B cell (primary cell): ENCODE measurements around the gene GNAL. TPM values are rescaled to one million over a fixed set of nuclear protein-coding genes. Genes with fewer than 3 reads are reported as not detected.

Experiments
- ATAC-seq: fragments of 200-7000 bp; cut with Tn5 transposase; one replicate; pipeline ENCODE4 v1.10.0; 2021; ENCODE audit warnings: low read depth, mild to moderate bottlenecking, moderate number of reproducible peaks, moderate library complexity
- CTCF ChIA-PET: fragments of 350-600 bp; sonication (Branson Sonifier 250); formaldehyde crosslinking; loops from one replicate; lab custom pipeline; 2021; ENCODE audit warnings: antibody characterized with exemption, inconsistent platforms; lab: Charles Lee
- POLR2A ChIA-PET: fragments of 350-600 bp; sonication (Branson Sonifier 250); formaldehyde crosslinking; loops from one replicate; lab custom pipeline; 2021; ENCODE audit warnings: antibody characterized with exemption; lab: Charles Lee
- DNase-seq: peaks from one replicate; pipeline ENCODE4 v3.0.0; 2013
- H2AFZ ChIP-seq: 2 replicates; pipeline ENCODE4 v1.6.1; 2012; ENCODE audit warnings: mild to moderate bottlenecking, low read depth, low read length; ENCODE audit not compliant: insufficient read depth, poor library complexity, severe bottlenecking
- H3K27ac ChIP-seq, 2 donors: 1 replicate in 1 of 2; 2 replicates in 1 of 2; pipeline ENCODE4 v1.5.1; 2012 to 2013; ENCODE audit warnings: low read length in 2 of 2, mild to moderate bottlenecking in 2 of 2, moderate library complexity in 1 of 2
- H3K27me3 ChIP-seq, 4 experiments: fragments of 200-600 bp in 1 of 4; sonication (generic) in 1 of 4; replicated peaks in 1 of 4; 1 replicate in 2 of 4; 2 replicates in 2 of 4; pipeline versions ENCODE4 v1.6.1 to v1.7.0; 2013 to 2016; ENCODE audit warnings: low read length in 3 of 4, mild to moderate bottlenecking in 2 of 4, mixed read lengths in 1 of 4, moderate library complexity in 1 of 4; ENCODE audit not compliant: insufficient read depth in 4 of 4, control insufficient read depth in 3 of 4; ENCODE audit errors: control extremely low read depth in 1 of 4
- H3K36me3 ChIP-seq, 2 experiments: replicated peaks in 1 of 2; 1 replicate in 1 of 2; 2 replicates in 1 of 2; pipeline versions ENCODE4 v1.6.1 to v1.7.1; 2013; ENCODE audit warnings: low read length in 1 of 2; ENCODE audit not compliant: insufficient read depth in 2 of 2, control insufficient read depth in 1 of 2; ENCODE audit errors: control extremely low read depth in 1 of 2, extremely low read depth in 1 of 2
- H3K4me1 ChIP-seq, 2 donors: fragments of 200-600 bp in 1 of 2; sonication (generic) in 1 of 2; 1 replicate in 1 of 2; 2 replicates in 1 of 2; pipeline versions ENCODE4 v1.5.1 to v1.6.1; 2013 to 2017; ENCODE audit warnings: low read length in 2 of 2; ENCODE audit not compliant: control insufficient read depth in 2 of 2, insufficient read depth in 2 of 2
- H3K4me2 ChIP-seq: replicated peaks from 2 replicates; pipeline ENCODE3; 2012; ENCODE audit warnings: mild to moderate bottlenecking, low read depth, low read length; ENCODE audit not compliant: poor library complexity, severe bottlenecking
- H3K4me3 ChIP-seq, 5 experiments: fragments of 200-600 bp in 1 of 5; sonication (generic) in 1 of 5; 1 replicate in 3 of 5; 2 replicates in 2 of 5; pipeline versions ENCODE4 v1.5.1 to v1.7.0; 2011 to 2016; ENCODE audit warnings: low read length in 4 of 5, mild to moderate bottlenecking in 4 of 5, low read depth in 2 of 5, control low read depth in 1 of 5, moderate library complexity in 1 of 5; ENCODE audit not compliant: insufficient read depth in 1 of 5; ENCODE audit errors: control extremely low read depth in 1 of 5, extremely low read depth in 1 of 5
- H3K79me2 ChIP-seq: fragments of 200-600 bp; sonication (generic); one replicate; pipeline ENCODE4 v1.6.0; 2016; ENCODE audit warnings: low read length; ENCODE audit not compliant: control insufficient read depth, insufficient read depth
- H3K9ac ChIP-seq: fragments of 200-600 bp; sonication (generic); 2 replicates; pipeline ENCODE4 v1.6.1; 2017; ENCODE audit warnings: mild to moderate bottlenecking, low read length, moderate library complexity
- H3K9me3 ChIP-seq, 3 donors: one replicate each; pipeline versions ENCODE4 v1.6.1 to v1.7.1; 2013; ENCODE audit warnings: low read length in 2 of 3; ENCODE audit not compliant: control insufficient read depth in 2 of 3, insufficient read depth in 1 of 3; ENCODE audit errors: control extremely low read depth in 1 of 3
- H4K20me1 ChIP-seq: 2 replicates; pipeline ENCODE4 v1.6.0; 2012; ENCODE audit warnings: mild to moderate bottlenecking, low read length; ENCODE audit not compliant: insufficient read depth, control insufficient read depth, poor library complexity, severe bottlenecking
- H3K27ac Mint-ChIP-seq: one replicate; pipeline ENCODE4 v1.8.0; 2021; ENCODE audit warnings: mixed read lengths
- H3K27me3 Mint-ChIP-seq: one replicate; pipeline ENCODE4 v1.8.0; 2021; ENCODE audit warnings: mixed read lengths
- H3K4me1 Mint-ChIP-seq: one replicate; pipeline ENCODE4 v1.8.0; 2021; ENCODE audit warnings: mixed read lengths
- H3K4me3 Mint-ChIP-seq: one replicate; pipeline ENCODE4 v1.8.0; 2021; ENCODE audit warnings: mixed read lengths
- H3K9me3 Mint-ChIP-seq: one replicate; pipeline ENCODE4 v1.8.0; 2022; ENCODE audit warnings: mixed read lengths; ENCODE audit not compliant: insufficient read depth
- EZH2 ChIP-seq: IDR thresholded peaks from 2 replicates; pipeline ENCODE4 v1.6.1; 2012; ENCODE audit warnings: borderline replicate concordance, low read depth, mild to moderate bottlenecking, moderate library complexity, low read length; ENCODE audit not compliant: insufficient read depth, poor library complexity, severe bottlenecking
- WGBS: methylation state at CpG from one replicate; pipeline ENCODE4 v1.1.5; 2013; ENCODE audit warnings: missing lambda C conversion rate; ENCODE audit not compliant: insufficient coverage; 5-methylcytosine and 5-hydroxymethylcytosine counted together
- intact Hi-C: fragments of 100-400 bp; cut with micrococcal nuclease; formaldehyde crosslinking; loops from one replicate; pipeline ENCODE4 v1.10.0; 2022
- polyA plus RNA-seq: library from polyadenylated mRNA; depleted of rRNA; stranded (reverse); fragments of >200 nt; gene quantifications from 2 replicates; pipeline ENCODE4 v1.2.3, GENCODE V29; 2012
- total RNA-seq, 2 donors: library from RNA; stranded (reverse); fragments of 120-200 nt in 1 of 2; gene quantifications; 1 replicate in 1 of 2; 2 replicates in 1 of 2; pipeline versions ENCODE4 v1.2.3 to v1.2.4, GENCODE V29; 2013 to 2022
- TF ChIP-seq, protein P1 (sequence below): fragments of 200-600 bp; IDR thresholded peaks from one replicate; pipeline ENCODE4 v1.8.0; 2022; ENCODE audit warnings: antibody characterized with exemption, mild to moderate bottlenecking

Gene GNAL
- total and polyA plus RNA-seq, 2 donors (not counting 1 experiment from before 2014, with no cell fraction given): 0.01 to 0.12 TPM

DNA sequence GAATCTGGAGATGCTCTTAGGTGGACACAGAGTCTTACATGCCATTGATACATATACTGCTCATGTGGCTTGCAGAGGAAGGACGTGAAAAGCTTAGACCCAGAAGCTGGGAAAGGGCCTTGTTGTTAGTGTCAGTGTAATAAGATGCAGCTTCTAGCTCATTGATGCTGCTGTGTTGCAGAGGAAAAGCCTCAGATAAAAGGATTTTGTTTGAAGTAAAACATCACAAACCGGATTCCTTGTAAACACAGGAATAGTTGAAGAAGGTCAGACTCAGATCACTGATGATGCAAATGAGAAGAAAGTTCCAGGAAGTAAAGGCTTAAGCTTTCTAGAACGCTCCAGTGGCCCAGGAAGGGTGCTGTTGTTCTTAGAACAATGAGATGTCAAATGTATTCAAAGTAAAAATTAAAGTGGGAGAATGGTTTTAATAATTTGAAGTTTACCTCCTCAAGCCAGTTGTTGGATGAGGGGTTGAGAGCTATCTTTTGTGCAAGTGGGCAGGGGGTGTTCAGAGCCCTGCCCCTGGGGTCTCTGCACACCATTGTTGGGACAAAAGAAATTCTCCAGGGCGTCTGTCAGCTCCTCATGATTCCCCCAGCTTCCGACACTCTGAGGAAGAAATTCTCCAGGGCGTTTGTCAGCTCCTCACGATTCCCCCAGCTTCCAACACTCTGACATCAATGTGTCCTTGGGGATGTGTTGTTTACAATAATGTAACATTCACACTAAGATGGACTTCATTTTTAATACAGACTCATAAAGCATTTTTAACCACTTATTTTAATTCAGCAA, 100.8 kb downstream of the GNAL start:
- 87% methylated on average over 3 of the region's 7 CpGs for WGBS
- no peak for DNase-seq
- H3K9me3 ChIP-seq: no peaks in the 10 kb centered on the region
- H3K4me3 ChIP-seq: no peak overlapping the region
- POLR2A ChIA-PET: no interaction called here
- H3K9ac ChIP-seq: no peak overlapping the region
- H3K27ac ChIP-seq: no peak overlapping the region
- no peaks in the 10 kb centered on the region for H4K20me1 ChIP-seq
- Mint-ChIP-seq H3K27me3 (peaks cover 17% of the 10 kb centered on the region), H3K9me3 (no peaks in the 10 kb centered on the region), H3K27ac (no peak overlapping the region), H3K4me3 (no peak overlapping the region), H3K4me1 (peaks cover 8% of the 10 kb centered on the region)
- no peaks in the 10 kb centered on the region for H3K79me2 ChIP-seq
- peaks cover 0 to 14% (median 0%) of the 10 kb centered on the region in 4 experiments for H3K27me3 ChIP-seq
- no peaks in the 10 kb centered on the region for H3K36me3 ChIP-seq
- CTCF ChIA-PET: no interaction called here
- intact Hi-C loops: no loop called here
- ATAC-seq: no peak
- TF ChIP-seq, protein P1, sequence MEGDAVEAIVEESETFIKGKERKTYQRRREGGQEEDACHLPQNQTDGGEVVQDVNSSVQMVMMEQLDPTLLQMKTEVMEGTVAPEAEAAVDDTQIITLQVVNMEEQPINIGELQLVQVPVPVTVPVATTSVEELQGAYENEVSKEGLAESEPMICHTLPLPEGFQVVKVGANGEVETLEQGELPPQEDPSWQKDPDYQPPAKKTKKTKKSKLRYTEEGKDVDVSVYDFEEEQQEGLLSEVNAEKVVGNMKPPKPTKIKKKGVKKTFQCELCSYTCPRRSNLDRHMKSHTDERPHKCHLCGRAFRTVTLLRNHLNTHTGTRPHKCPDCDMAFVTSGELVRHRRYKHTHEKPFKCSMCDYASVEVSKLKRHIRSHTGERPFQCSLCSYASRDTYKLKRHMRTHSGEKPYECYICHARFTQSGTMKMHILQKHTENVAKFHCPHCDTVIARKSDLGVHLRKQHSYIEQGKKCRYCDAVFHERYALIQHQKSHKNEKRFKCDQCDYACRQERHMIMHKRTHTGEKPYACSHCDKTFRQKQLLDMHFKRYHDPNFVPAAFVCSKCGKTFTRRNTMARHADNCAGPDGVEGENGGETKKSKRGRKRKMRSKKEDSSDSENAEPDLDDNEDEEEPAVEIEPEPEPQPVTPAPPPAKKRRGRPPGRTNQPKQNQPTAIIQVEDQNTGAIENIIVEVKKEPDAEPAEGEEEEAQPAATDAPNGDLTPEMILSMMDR: no peak
- TF ChIP-seq EZH2: no peak
- peak overlapping the region; percentile 30 for H2AFZ ChIP-seq
- H3K4me1 ChIP-seq: peaks cover 0 to 6% of the 10 kb centered on the region in 2 donors
- H3K4me2 ChIP-seq: no peak overlapping the region

DNA sequence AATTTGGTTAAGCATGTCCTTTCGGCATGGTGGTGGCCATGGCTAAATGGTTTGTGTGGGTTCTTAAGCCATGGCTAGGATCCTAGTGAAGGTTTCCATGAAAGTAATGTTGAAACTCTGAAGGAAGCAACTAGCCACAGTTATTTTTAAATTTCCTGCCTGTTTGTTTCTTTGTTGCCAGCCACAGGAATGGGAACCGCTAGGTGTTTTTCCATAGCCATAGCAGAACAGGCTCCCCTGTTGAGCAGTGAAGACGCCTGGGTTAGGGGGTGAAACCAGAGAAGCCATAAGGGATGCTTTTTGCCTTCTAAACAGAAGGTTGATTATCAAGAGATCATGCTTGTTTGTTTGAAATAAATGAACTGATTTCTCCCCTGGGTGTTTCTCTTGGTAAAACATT, 102.1 kb downstream of the GNAL start:
- Histone ChIP-seq H3K4me2 (no peak overlapping the region), H3K4me1 (peaks cover 0 to 6% of the 10 kb centered on the region in 2 donors), H3K79me2 (no peaks in the 10 kb centered on the region), H3K36me3 (no peaks in the 10 kb centered on the region), H3K9me3 (no peaks in the 10 kb centered on the region), H3K9ac (no peak overlapping the region), H3K4me3 (no peak overlapping the region), H3K27me3 (peaks cover 0 to 3% (median 0%) of the 10 kb centered on the region in 4 experiments), H4K20me1 (no peaks in the 10 kb centered on the region), H3K27ac (no peak overlapping the region), H2AFZ (no peak overlapping the region)
- ChIA-PET CTCF (interaction anchor here (0.7 kb wide), 1 partner anchor 249 kb away, joined by 4 read pairs; no protein-coding TSS in a partner anchor), POLR2A (no interaction called here)
- H3K9me3 Mint-ChIP-seq: no peaks in the 10 kb centered on the region
- no peak overlapping the region for H3K27ac Mint-ChIP-seq
- no peak overlapping the region for H3K4me3 Mint-ChIP-seq
- DNase-seq (no peak), ATAC-seq (no peak)
- no peak for TF ChIP-seq EZH2
- TF ChIP-seq, protein P1: no peak
- 93% methylated on average over 3 of the region's 3 CpGs for WGBS
- peaks cover 7% of the 10 kb centered on the region for H3K27me3 Mint-ChIP-seq
- intact Hi-C loops: no loop called here
- peaks cover 8% of the 10 kb centered on the region for H3K4me1 Mint-ChIP-seq
